Endodermal cell (in vitro differentiated cells): ENCODE results near the gene INPP4B. TPM values are rescaled to one million over a fixed set of nuclear protein-coding genes. Genes with fewer than 3 reads are reported as not detected.

Source experiments
- DNase-seq: peaks from one replicate; pipeline ENCODE4 v3.0.0-alpha.2; 2017
- H3K27ac ChIP-seq: 2 replicates; pipeline ENCODE4 v1.5.1; 2013; ENCODE audit warnings: mild to moderate bottlenecking, low read depth, low read length, moderate library complexity
- H3K27me3 ChIP-seq: 2 replicates; pipeline ENCODE4 v1.6.1; 2013; ENCODE audit warnings: mild to moderate bottlenecking, low read length, moderate library complexity; ENCODE audit not compliant: insufficient read depth, control insufficient read depth, poor library complexity, severe bottlenecking
- H3K36me3 ChIP-seq: 2 replicates; pipeline ENCODE4 v1.7.0; 2013; ENCODE audit warnings: mild to moderate bottlenecking, low read length, moderate library complexity; ENCODE audit not compliant: control insufficient read depth, insufficient read depth
- H3K4me1 ChIP-seq: one replicate; pipeline ENCODE4 v1.7.0; 2013; ENCODE audit warnings: low read length; ENCODE audit not compliant: control insufficient read depth, insufficient read depth
- H3K4me3 ChIP-seq: 2 replicates; pipeline ENCODE4 v1.5.1; 2013; ENCODE audit warnings: mild to moderate bottlenecking, low read length, moderate library complexity
- H3K9ac ChIP-seq: 2 replicates; pipeline ENCODE4 v1.6.1; 2013; ENCODE audit warnings: mild to moderate bottlenecking, low read length, moderate library complexity; ENCODE audit not compliant: poor library complexity, severe bottlenecking; ENCODE audit errors: extremely low read depth
- H3K9me3 ChIP-seq: 2 replicates; pipeline ENCODE4 v1.6.1; 2013; ENCODE audit warnings: mild to moderate bottlenecking, low read length, moderate library complexity; ENCODE audit not compliant: control insufficient read depth
- H3K27ac Mint-ChIP-seq: 2 replicates; pipeline ENCODE4 v1.8.0; 2020; ENCODE audit warnings: mixed read lengths
- H3K27me3 Mint-ChIP-seq: 2 replicates; pipeline ENCODE4 v1.8.0; 2021; ENCODE audit warnings: mild to moderate bottlenecking, mixed read lengths; ENCODE audit not compliant: insufficient read depth
- H3K36me3 Mint-ChIP-seq: 2 replicates; pipeline ENCODE4 v1.8.0; 2020; ENCODE audit warnings: low read depth, mixed read lengths
- H3K4me1 Mint-ChIP-seq: 2 replicates; pipeline ENCODE4 v1.8.0; 2020; ENCODE audit warnings: mixed read lengths
- H3K4me3 Mint-ChIP-seq: 2 replicates; pipeline ENCODE4 v1.8.0; 2020; ENCODE audit warnings: mild to moderate bottlenecking, moderate library complexity, mixed read lengths
- H3K9me3 Mint-ChIP-seq: 2 replicates; pipeline ENCODE4 v1.8.0; 2020; ENCODE audit warnings: mild to moderate bottlenecking, mixed read lengths
- CTCF ChIP-seq: fragments of 200-600 bp; sonication (generic); conservative IDR thresholded peaks from 2 replicates; pipeline ENCODE4 v1.5.0; 2021; ENCODE audit warnings: antibody characterized with exemption, mild to moderate bottlenecking
- WGBS, 2 experiments: methylation state at CpG; one replicate each; pipeline versions ENCODE4 v1.1.5 to v1.1.7; 2013; ENCODE audit warnings: missing lambda C conversion rate in 2 of 2, mixed read lengths in 1 of 2; ENCODE audit not compliant: insufficient coverage in 1 of 2, insufficient read length in 1 of 2; 5-methylcytosine and 5-hydroxymethylcytosine counted together
- total RNA-seq, 2 donors: library from RNA; stranded (reverse); fragmentation: NEBNext Ultra II Directional in 1 of 2; extraction: Animal tissue kit (Norgen Biotek cat#: 25700) in 1 of 2; gene quantifications; 2 replicates in 1 of 2; 3 replicates in 1 of 2; pipeline ENCODE4 v1.2.1, GENCODE V29; 2021

Gene INPP4B
- total RNA-seq, 2 donors from 2014 or later, result 0.64 to 0.66 TPM

- H3K27me3 ChIP-seq, result no peaks in the 10 kb centered on the region
- no peak for TF ChIP-seq CTCF
- H3K36me3 ChIP-seq, result no peaks in the 10 kb centered on the region
- no peaks in the 10 kb centered on the region for H3K36me3 Mint-ChIP-seq
- H3K4me1 Mint-ChIP-seq, result peaks cover 2% of the 10 kb centered on the region
- no peak overlapping the region for H3K4me3 ChIP-seq
- H3K9me3 ChIP-seq, result no peaks in the 10 kb centered on the region
- DNase-seq, result no peak
- H3K27ac Mint-ChIP-seq, result no peak overlapping the region
- H3K4me3 Mint-ChIP-seq, result no peak overlapping the region
- 93 to 100% methylated on average over 4 of the region's 4 CpGs for WGBS, 2 experiments
- no peaks in the 10 kb centered on the region for H3K27me3 Mint-ChIP-seq
- no peak overlapping the region for H3K27ac ChIP-seq
- H3K9me3 Mint-ChIP-seq, result peaks cover 4% of the 10 kb centered on the region
- H3K4me1 ChIP-seq, result no peaks in the 10 kb centered on the region
- no peak overlapping the region for H3K9ac ChIP-seq
Measured at GRCh38 chr4:142326181-142326580, 519.9 kb downstream of the INPP4B start.

- Mint-ChIP-seq H3K4me1 (no peaks in the 10 kb centered on the region), H3K4me3 (no peak overlapping the region), H3K36me3 (no peaks in the 10 kb centered on the region), H3K27me3 (no peaks in the 10 kb centered on the region), H3K9me3 (peaks cover 6% of the 10 kb centered on the region), H3K27ac (no peak overlapping the region)
- no peaks in the 10 kb centered on the region for H3K4me1 ChIP-seq
- H3K4me3 ChIP-seq, result no peak overlapping the region
- no peak overlapping the region for H3K27ac ChIP-seq
- DNase-seq, result no peak
- no peak overlapping the region for H3K9ac ChIP-seq
- peak; percentile 21 for TF ChIP-seq CTCF
- H3K9me3 ChIP-seq, result no peaks in the 10 kb centered on the region
- H3K36me3 ChIP-seq, result no peaks in the 10 kb centered on the region
- H3K27me3 ChIP-seq, result no peaks in the 10 kb centered on the region
- 72 to 100% methylated on average over 1 of the region's 1 CpG for WGBS, 2 experiments
Measured at GRCh38 chr4:142324572-142324971, 521.5 kb downstream of the INPP4B start.

GRCh38 chr4:142322996-142323395 lies 523.1 kb downstream of the INPP4B start:
- no peak for TF ChIP-seq CTCF
- Histone ChIP-seq H3K27me3 (no peaks in the 10 kb centered on the region), H3K9me3 (no peaks in the 10 kb centered on the region), H3K4me1 (no peaks in the 10 kb centered on the region), H3K36me3 (no peaks in the 10 kb centered on the region), H3K4me3 (no peak overlapping the region), H3K9ac (no peak overlapping the region), H3K27ac (no peak overlapping the region)
- no peaks in the 10 kb centered on the region for H3K27me3 Mint-ChIP-seq
- H3K4me1 Mint-ChIP-seq, result no peaks in the 10 kb centered on the region
- no peak for DNase-seq
- 90 to 95% methylated on average over 2 of the region's 2 CpGs for WGBS, 2 experiments
- H3K4me3 Mint-ChIP-seq, result no peak overlapping the region
- H3K27ac Mint-ChIP-seq, result no peak overlapping the region
- H3K36me3 Mint-ChIP-seq, result no peaks in the 10 kb centered on the region
- H3K9me3 Mint-ChIP-seq, result peaks cover 6% of the 10 kb centered on the region
